ENCODE results near the gene DYNC1H1. TPM values are rescaled to one million over a fixed set of nuclear protein-coding genes. Genes with fewer than 3 reads are reported as not detected.

DYNC1H1 gene
- total RNA-seq, 4 donors from 2014 or later = 606 to 1,020 (median 666) TPM

DNA sequence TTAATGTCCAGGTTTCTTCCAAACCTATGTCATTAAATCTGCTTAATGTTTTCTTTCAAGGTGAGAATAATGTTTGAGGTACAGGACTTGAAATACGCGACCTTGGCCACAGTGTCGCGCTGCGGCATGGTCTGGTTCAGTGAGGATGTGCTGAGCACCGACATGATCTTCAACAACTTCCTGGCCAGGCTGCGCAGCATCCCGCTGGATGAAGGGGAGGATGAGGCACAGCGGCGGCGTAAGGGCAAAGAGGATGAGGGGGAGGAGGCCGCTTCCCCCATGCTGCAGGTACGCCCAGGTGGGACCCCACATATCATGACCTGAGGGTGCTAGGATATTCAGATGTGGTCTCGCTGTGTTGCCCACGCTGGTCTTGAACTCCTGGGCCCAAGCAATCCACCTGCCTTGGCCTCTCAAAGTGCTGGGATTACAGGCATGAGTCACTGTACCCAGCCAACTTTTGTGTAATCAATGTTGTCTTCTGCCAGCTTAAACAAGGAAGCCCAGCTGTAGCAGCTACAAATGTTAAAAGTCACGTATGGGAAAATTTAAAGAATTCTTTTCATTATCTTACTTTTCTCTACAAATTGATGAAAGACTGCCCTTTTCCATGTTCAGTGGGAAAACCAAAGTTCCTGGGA is 50.8 kb downstream of the DYNC1H1 start:
- ATAC-seq = no peak
- Histone ChIP-seq H3K4me1 (no peaks in the 10 kb centered on the region), H3K36me3 (peaks cover 2 to 100% of the 10 kb centered on the region in 2 donors), H3K9me3 (no peaks in the 10 kb centered on the region), H3K4me3 (no peak overlapping the region), H3K27me3 (no peaks in the 10 kb centered on the region), H3K27ac (no peak overlapping the region)
- TF ChIP-seq EP300 (IDR thresholded peaks at IDR 0.05) (no peak), POLR2AphosphoS5 (IDR thresholded peaks at IDR 0.05) (no peak), POLR2A (IDR thresholded peaks at IDR 0.05) (no peak)
- TF ChIP-seq, protein P1, sequence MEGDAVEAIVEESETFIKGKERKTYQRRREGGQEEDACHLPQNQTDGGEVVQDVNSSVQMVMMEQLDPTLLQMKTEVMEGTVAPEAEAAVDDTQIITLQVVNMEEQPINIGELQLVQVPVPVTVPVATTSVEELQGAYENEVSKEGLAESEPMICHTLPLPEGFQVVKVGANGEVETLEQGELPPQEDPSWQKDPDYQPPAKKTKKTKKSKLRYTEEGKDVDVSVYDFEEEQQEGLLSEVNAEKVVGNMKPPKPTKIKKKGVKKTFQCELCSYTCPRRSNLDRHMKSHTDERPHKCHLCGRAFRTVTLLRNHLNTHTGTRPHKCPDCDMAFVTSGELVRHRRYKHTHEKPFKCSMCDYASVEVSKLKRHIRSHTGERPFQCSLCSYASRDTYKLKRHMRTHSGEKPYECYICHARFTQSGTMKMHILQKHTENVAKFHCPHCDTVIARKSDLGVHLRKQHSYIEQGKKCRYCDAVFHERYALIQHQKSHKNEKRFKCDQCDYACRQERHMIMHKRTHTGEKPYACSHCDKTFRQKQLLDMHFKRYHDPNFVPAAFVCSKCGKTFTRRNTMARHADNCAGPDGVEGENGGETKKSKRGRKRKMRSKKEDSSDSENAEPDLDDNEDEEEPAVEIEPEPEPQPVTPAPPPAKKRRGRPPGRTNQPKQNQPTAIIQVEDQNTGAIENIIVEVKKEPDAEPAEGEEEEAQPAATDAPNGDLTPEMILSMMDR (IDR thresholded peaks at IDR 0.05) = no peak
- WGBS, 2 donors (ENCODE audit: low coverage in 1 of 2) = 93 to 94% methylated on average over 7 to 15 of the region's 16 CpGs

DNA sequence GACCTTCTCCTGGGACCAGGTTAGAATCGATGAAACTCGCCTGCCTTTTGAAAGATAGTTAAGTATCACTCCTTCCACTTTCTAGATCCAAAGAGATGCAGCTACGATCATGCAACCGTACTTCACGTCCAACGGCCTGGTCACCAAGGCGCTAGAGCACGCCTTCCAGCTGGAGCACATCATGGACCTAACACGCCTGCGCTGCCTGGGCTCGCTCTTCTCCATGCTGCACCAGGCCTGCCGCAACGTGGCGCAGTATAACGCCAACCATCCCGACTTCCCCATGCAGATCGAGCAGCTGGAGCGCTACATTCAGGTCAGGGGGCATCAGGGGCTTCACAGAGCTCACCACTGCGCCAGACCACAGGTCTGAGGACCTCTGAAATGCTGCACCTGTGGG is 51.4 kb downstream of the DYNC1H1 start:
- no peak overlapping the region for H3K27ac ChIP-seq
- 80 to 94% methylated on average over 1 to 11 of the region's 19 CpGs for WGBS, 2 donors (ENCODE audit: low coverage in 1 of 2)
- TF ChIP-seq POLR2AphosphoS5 (IDR thresholded peaks at IDR 0.05) = no peak
- no peak for TF ChIP-seq POLR2A (IDR thresholded peaks at IDR 0.05)
- TF ChIP-seq EP300 (IDR thresholded peaks at IDR 0.05) = no peak
- TF ChIP-seq, protein P1 (IDR thresholded peaks at IDR 0.05) = no peak
- no peaks in the 10 kb centered on the region for H3K27me3 ChIP-seq
- no peak overlapping the region for H3K4me3 ChIP-seq
- H3K4me1 ChIP-seq = no peaks in the 10 kb centered on the region
- no peaks in the 10 kb centered on the region for H3K9me3 ChIP-seq
- no peak for ATAC-seq
- H3K36me3 ChIP-seq = peaks cover 0 to 100% of the 10 kb centered on the region in 2 donors

DNA sequence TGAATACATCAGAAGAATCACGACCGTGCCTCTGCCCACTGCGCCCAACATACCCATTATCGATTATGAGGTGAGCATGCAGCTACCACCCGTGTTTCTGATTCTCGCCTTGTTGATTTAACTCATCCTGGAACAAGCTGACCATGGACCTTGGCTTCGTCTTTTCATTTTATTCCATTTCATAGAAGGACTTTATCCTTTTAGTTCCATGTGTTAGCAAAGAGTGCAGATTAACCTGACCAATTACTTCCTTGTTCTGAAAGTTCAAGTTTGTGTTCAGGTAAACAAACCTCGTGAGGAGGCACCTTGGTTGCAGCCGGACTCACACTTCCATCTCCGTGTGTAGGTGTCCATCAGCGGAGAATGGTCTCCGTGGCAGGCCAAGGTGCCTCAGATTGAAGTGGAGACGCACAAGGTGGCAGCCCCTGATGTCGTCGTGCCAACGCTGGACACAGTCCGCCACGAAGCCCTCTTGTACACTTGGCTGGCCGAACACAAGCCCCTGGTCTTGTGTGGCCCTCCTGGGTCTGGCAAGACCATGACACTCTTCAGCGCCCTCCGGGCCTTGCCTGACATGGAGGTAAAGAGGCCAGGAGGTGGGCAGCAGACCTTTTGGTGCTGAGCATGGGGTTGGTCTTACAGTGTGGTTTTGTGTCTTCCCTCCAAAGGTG is 52.2 kb downstream of the DYNC1H1 start:
- H3K27ac ChIP-seq = no peak overlapping the region
- 92 to 97% methylated on average over 7 to 19 of the region's 21 CpGs for WGBS, 2 donors (ENCODE audit: low coverage in 1 of 2)
- no peaks in the 10 kb centered on the region for H3K9me3 ChIP-seq
- H3K36me3 ChIP-seq = peaks cover 0 to 100% of the 10 kb centered on the region in 2 donors
- H3K27me3 ChIP-seq = no peaks in the 10 kb centered on the region
- H3K4me3 ChIP-seq = no peak overlapping the region
- TF ChIP-seq, protein P1 (IDR thresholded peaks at IDR 0.05) = no peak
- TF ChIP-seq EP300 (IDR thresholded peaks at IDR 0.05) = no peak
- TF ChIP-seq POLR2A (IDR thresholded peaks at IDR 0.05) = no peak
- no peak for TF ChIP-seq POLR2AphosphoS5 (IDR thresholded peaks at IDR 0.05)
- no peak for ATAC-seq
- H3K4me1 ChIP-seq = no peaks in the 10 kb centered on the region

DNA sequence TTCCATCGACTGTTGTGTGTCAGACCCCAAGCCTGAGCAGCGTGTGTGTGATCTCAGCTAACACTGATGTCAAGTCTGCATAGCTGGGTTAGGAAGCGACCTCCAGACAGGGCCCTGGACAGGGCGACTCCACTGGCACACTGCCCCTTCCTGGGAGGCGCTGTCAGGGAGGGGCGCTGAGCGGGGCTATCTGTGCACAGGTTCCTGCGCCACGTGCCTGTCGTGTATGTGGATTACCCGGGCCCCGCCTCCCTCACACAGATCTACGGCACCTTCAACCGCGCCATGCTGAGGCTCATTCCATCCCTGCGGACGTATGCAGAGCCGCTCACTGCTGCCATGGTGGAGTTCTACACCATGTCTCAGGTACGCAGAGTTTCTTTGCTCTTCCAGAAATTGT is 53.9 kb downstream of the DYNC1H1 start:
- WGBS, 2 donors (ENCODE audit: low coverage in 1 of 2) = 93 to 100% methylated on average over 1 to 14 of the region's 19 CpGs
- Histone ChIP-seq H3K36me3 (peaks cover 0 to 100% of the 10 kb centered on the region in 2 donors), H3K4me1 (no peaks in the 10 kb centered on the region), H3K4me3 (no peak overlapping the region), H3K9me3 (no peaks in the 10 kb centered on the region), H3K27ac (no peak overlapping the region), H3K27me3 (no peaks in the 10 kb centered on the region)
- TF ChIP-seq EP300 (IDR thresholded peaks at IDR 0.05) (no peak), POLR2A (IDR thresholded peaks at IDR 0.05) (no peak)
- no peak for ATAC-seq

DNA sequence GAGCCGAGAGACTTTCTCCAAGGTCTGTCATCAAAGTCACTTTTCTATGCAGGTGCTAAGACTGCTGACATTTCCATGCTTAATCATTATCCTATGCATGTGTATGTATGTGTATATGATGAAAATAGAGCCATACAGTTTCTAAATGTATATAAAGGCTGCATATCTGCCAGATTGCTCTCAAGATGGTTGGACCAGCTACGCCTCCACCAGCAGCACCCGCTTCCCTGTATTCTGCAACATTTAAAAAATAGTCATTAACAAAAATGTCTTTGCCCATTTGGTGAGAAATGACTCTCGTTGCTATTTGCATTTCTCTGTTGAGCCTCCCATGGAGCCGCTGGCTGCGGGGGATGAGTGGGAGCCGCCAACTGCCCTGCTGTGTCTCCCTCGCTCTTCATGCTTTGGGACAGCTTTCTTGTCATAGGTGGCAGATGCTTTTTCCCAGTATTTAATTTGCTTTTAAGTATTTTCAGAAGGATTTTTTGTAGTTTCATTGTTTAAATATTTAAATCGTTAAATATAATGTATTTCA is 54.7 kb downstream of the DYNC1H1 start:
- TF ChIP-seq POLR2AphosphoS5 (IDR thresholded peaks at IDR 0.05) = no peak
- TF ChIP-seq POLR2A (IDR thresholded peaks at IDR 0.05) = no peak
- no peak for TF ChIP-seq EP300 (IDR thresholded peaks at IDR 0.05)
- TF ChIP-seq, protein P1 (IDR thresholded peaks at IDR 0.05) = no peak
- ATAC-seq = no peak
- 86 to 89% methylated on average over 7 to 9 of the region's 9 CpGs for WGBS, 2 donors (ENCODE audit: low coverage in 1 of 2)
- Histone ChIP-seq H3K36me3 (peaks cover 0 to 100% of the 10 kb centered on the region in 2 donors), H3K4me1 (no peaks in the 10 kb centered on the region), H3K4me3 (no peak overlapping the region), H3K9me3 (no peaks in the 10 kb centered on the region), H3K27me3 (no peaks in the 10 kb centered on the region), H3K27ac (no peak overlapping the region)

Data from gastroesophageal sphincter (tissue), 4 donors.